Right renal pelvis (tissue), 4 donors: ENCODE results near the gene EYA2. TPM values are rescaled to one million over a fixed set of nuclear protein-coding genes. Genes with fewer than 3 reads are reported as not detected.
"Not testable (repeated sequence)": the region's sequence is repeated elsewhere in the genome, so short reads cannot be mapped to it uniquely, and the experiment has no call there.

Experiments
- DNase-seq, 4 donors: peaks; one replicate each; pipeline ENCODE4 v3.0.0-alpha.2; 2013; ENCODE audit warnings: low read depth in 4 of 4, low spot score in 3 of 4, missing footprints in 1 of 4
- polyA plus RNA-seq, 4 donors: library from polyadenylated mRNA; unstranded; fragments of 120-200 nt; gene quantifications; one replicate each; pipeline ENCODE4 v1.2.1, GENCODE V29; 2013; ENCODE audit not compliant: insufficient read length in 4 of 4

EYA2 gene
- polyA plus RNA-seq, 4 donors: 0.67 to 1.7 (median 1.0) TPM

DNA sequence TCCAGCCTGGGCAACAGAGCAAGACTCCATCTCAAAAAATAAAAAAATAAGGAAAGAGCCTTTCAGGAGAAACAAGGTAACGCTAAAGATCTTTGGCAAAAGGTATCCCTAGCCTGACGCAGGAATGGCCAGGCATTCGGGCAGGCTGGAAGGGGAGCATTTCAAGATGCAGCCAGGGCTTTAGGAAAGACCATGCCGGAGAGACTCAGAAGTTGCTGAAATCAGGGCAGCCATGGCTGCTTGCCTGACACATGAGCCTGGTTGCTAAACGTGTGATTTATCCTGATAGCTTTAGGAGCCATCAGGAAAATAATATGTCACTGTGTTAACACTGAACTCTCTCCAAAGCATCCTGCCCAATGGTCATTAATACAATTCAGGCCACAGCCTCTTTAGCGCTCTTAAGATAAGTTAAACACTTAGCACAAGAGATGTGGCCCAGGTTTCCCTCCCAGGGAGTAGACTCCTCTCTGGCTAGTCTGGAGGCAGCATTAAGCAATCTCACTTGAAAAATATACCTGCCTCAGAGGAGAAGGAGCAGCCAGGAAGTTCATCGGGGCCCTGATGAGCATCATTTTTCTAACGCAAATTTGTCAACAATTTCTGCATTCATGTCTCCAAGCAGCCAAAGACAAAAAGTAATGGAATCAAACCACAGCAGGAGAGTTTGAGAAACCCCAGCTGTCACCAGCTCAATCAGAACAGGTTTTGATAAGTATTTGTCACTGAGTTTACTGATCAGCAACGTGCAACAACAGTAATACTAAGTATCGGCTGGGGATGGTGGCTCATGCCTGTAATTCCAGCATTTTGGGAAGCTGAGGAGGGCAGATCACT lies 261.9 kb downstream of the EYA2 start:
- no peak for DNase-seq

- no peak for DNase-seq
These were observed 264.5 kb downstream of the EYA2 start for GRCh38 chr20:47159166-47159565.

DNA sequence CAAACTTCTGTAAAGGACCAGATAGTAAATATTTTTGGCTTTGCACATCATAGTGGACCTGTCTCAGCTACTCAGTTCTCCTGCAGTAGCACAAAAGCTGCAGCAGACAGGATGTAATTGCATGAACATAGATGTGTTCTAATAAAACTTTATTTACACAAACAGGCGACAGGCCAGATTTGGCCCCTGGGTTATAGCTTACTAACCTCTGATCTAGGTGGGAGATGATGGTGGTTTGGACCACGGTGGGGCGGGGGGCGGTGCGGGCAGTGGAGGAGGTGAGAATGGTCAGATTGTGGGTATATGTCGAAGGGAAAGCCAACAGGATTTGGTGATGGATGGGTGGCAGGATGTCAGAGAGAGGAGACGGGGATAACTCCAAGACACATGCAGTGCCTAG lies 265.6 kb downstream of the EYA2 start:
- DNase-seq: no peak

DNA sequence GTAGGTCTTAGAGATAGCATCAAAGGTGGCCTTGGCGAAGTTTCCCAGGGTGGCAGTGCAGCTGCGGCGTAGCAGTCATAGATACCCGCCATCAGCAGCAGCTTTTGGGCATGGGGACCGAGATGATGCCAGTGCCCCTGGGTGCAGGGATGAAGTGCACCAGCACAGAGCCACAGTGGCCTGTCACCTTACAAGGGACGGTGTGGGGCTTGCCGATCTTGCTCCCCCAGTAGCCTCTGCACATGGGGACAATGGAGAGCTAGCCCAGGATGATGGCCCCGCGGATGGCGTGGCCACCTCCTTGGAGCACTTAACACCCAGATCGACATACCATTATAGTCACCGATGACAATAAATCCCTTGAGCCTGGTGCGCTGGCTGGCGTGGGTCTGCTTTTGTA lies 266.3 kb downstream of the EYA2 start:
- no peak for DNase-seq

DNA sequence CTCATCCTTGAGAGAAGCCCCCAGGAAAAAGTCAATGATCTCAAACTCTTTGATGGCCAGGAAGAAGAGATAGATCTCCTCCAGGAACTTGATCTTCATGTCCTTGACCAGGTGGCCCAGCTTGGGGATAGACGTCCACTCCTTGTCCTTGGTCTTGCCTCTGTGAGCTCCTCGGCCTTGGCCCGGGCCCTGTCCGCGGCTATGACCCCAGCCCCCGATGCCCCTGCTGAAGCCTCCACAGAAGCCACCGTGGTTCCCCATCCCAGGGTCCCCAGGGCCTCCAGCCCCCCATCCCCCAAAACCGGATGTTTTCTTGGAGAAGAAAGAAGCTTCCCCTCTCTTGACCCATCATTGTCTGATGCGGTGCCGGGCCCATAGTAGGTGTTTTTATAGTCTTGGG lies 266.8 kb downstream of the EYA2 start:
- no peak for DNase-seq

DNA sequence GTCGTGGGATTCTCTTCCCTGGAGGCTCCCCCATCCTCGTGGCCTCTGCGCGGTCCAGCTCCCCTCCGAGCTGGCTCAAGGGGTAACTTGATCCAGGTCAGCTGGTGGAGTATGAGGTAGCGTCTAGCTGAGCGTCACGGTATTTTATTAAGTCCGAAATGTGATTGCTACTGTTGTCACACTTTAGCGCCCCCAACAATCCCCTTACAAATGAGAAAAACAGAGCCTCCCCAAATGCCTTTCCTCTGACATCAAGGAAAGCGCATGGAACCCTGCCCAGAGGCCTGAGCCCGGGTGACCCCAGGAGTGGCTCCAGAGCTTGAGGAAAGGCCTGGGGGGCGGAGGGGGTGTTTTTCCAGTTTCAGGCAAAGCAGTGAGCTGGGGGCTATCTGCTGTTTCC lies 269.5 kb downstream of the EYA2 start:
- DNase-seq: peak; percentile 50 to 85 (median 68)

DNA sequence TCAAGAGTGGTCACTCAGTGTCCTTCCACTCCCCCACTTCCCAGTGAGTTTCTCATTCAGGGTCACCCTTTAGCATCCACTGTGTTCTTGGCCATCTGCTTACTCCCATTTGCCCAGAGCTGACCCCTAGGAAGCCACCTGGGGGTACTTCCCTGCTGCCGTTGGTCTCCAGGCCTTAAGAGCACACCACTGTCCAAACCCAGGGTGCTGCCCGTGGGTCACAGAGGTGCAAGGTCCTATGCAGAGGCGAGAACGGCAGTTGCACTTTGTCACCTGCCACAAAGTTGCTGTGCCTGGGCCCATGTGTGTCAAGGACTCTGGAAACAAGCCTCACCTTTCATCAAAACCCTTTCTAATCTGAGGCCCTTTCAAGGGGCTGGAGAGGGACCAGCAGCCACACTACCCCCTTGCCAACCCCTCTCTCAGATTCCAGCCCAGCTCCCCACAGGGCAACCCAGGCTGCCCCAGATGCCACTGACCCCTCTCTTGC lies 270.8 kb downstream of the EYA2 start:
- no peak for DNase-seq

- no peak for DNase-seq
These were observed 273.2 kb downstream of the EYA2 start for GRCh38 chr20:47167846-47168245.

DNA sequence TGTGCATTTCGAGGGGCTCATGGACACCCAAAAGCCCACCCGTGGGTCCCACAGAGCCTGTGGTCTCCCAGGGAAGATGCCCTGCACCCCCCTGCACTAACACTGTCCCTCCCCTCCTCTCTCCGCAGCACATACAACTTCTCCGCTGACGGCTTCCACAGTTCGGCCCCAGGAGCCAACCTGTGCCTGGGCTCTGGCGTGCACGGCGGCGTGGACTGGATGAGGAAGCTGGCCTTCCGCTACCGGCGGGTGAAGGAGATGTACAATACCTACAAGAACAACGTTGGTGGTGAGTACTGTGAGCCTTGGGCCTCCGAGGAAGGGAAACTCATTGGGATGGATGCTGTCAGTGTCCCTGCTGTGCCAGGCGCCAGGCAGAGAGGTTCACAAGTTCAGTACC lies 277.9 kb downstream of the EYA2 start:
- no peak for DNase-seq

GRCh38 chr20:47173596-47174216 lies 279.1 kb downstream of the EYA2 start:
- DNase-seq: no peak

- DNase-seq: no peak
These were observed 280.0 kb downstream of the EYA2 start for GRCh38 chr20:47174456-47175243.

DNA sequence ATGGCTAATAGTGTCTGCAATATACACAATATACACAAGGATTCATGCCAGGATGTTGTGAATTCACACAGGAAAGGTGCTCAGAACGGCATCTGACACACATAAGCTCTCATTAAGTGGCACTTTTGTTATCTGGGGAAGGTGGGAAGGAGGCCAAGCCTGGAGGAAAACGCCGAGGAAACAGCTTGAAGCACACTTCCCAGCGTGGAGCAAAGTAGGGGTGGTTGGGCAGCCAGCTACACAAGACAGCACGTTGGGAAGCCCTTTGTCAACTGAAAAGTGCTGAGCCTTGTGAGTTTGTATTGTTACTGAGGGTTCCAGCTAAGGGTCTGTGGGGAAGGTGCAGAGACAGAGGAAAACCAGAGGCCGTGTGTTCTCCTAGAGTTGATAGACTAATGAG lies 280.9 kb downstream of the EYA2 start:
- no peak for DNase-seq

DNA sequence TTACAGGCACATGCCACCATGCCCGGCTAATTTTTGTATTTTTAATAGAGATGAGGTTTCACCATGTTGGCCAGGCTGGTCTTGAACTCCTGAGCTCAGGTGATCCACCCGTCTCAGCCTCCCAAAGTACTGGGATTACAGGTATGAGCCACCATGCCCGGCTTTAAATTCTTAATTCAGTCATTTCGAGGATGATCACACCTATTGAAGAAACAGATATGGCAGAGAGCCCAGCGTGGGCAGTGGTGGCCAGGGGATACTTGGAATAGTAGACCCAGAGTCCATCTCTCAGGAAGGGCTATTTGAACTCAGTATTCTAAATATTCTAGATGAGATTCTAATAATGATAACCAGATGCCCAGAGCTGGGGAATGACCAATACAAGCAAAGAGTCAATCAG lies 281.6 kb downstream of the EYA2 start:
- not testable (repeated sequence) for DNase-seq

DNA sequence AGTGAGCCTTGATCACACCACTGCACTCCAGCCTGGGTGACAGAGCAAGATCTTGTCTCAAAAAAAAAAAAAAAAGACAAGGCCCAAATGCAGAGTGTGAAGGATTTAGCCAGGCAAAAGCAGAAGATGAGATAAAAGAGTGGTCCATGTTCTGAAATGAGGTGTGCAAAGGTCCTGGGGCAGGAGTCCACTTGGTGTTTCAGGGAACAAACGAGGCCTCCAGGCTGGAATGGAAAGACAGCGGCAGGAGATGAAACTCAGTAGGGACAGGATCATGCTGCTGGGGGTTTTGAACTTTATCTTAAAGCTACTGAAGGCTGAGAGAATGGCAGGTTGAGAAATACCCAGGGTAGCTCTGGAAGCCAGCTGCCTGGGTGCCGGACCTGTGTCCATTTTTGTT lies 283.6 kb downstream of the EYA2 start:
- no peak for DNase-seq

- DNase-seq: no peak
These were observed 284.2 kb downstream of the EYA2 start for GRCh38 chr20:47178851-47179250.

GRCh38 chr20:47179267-47179666 lies 284.6 kb downstream of the EYA2 start:
- DNase-seq: no peak

DNA sequence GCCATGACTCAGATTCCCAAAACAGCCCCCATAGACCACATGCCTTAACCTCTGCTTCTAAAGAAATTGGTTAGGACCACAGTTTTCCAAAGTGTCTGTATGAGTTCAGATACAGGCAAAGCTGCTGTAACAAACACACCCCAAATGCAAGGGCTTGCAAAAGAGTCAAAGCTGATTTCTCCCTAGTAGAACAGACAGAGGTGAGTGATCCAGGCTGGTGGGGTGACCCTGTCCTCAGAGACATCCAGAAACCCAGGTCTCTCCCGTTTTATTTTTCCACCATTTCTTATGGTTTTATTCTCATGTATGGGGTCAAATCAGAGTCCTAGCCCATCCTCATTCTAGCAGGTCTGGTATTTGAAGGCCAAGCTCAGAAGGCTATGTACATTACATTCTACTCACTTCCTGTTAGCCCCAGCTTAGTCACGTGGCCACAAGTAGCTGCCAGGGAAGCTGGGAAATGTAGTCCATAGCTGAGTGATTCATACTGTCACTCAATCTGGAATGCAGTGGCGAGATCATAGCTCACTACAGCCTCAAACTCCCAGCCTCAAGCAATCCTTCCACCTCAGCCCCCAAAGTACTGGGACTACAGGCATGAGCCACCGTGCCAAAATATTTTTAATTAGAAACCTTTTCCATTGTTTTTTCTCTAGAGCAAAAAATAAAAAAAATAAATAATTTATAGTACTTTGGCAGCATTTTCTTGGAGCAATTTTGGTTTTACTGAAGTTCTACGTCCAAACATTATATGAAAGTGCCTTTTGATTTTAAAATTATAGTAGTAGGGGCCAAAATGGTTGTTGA lies 286.6 kb downstream of the EYA2 start:
- no peak for DNase-seq

GRCh38 chr20:47183367-47183766 lies 288.7 kb downstream of the EYA2 start:
- no peak for DNase-seq

DNA sequence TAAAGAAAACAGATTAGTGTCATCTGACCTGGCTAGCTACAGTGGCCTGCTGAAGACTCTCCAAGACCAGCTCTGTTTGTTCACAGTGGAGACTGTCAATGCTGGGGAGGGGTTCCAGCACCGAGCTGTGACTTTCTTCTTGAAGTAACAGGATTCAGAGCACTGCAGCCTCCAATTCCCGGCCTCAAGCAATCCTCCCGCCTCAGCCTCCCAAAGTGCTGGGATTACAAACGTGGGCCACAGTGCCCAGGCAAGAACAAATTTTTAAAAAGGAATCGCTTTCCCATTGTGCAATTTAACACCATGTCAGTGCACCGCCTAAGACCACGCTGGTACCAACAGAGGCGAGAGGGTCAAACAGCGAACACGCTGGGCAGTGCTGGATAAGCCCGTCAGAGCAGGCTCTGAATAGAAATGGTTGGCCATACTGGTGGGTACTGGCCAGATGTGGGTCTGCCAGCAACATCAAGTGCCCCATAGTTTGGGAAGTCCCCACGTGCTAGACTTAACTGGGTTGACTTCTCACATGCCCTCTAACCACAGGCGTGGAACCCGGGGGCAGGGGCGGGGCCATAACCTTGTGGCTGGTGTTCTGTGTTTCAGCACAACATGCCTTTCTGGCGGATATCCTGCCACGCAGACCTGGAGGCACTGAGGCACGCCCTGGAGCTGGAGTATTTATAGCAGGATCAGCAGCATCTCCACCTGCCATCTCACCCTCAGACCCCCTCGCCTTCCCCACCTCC lies 293.0 kb downstream of the EYA2 start:
- DNase-seq: no peak

- no peak for DNase-seq
These were observed 293.9 kb downstream of the EYA2 start for GRCh38 chr20:47188540-47188939.
